Trophoblast cell (in vitro differentiated cells and primary cell): ENCODE data around the gene JAZF1.

Experiments used
- DNase-seq, 2 donors: peaks; one replicate each; pipeline ENCODE4 v3.0.0-alpha.2; 2016
- H2AFZ ChIP-seq: 2 replicates; pipeline ENCODE4 v1.6.1; 2013; ENCODE audit warnings: low read length, moderate library complexity, mild to moderate bottlenecking; ENCODE audit not compliant: insufficient read depth, poor library complexity
- H2AK5ac ChIP-seq: 2 replicates; pipeline ENCODE4 v1.6.1; 2013; ENCODE audit warnings: mild to moderate bottlenecking, low read length
- H2BK120ac ChIP-seq: 2 replicates; pipeline ENCODE4 v1.6.1; 2013; ENCODE audit warnings: low read length, mild to moderate bottlenecking, moderate library complexity; ENCODE audit not compliant: insufficient read depth, poor library complexity
- H2BK12ac ChIP-seq: 2 replicates; pipeline ENCODE4 v1.6.1; 2013; ENCODE audit warnings: mild to moderate bottlenecking, low read length, moderate library complexity
- H2BK5ac ChIP-seq: 2 replicates; pipeline ENCODE4 v1.6.1; 2013; ENCODE audit warnings: low read length, low read depth, moderate library complexity, mild to moderate bottlenecking; ENCODE audit not compliant: poor library complexity
- H3K14ac ChIP-seq: 2 replicates; pipeline ENCODE4 v1.6.1; 2013; ENCODE audit warnings: mild to moderate bottlenecking, low read length
- H3K18ac ChIP-seq: 2 replicates; pipeline ENCODE4 v1.6.1; 2013; ENCODE audit warnings: mild to moderate bottlenecking, low read length
- H3K23ac ChIP-seq: 2 replicates; pipeline ENCODE4 v1.6.1; 2013; ENCODE audit warnings: low read length
- H3K27ac ChIP-seq: 2 replicates; pipeline ENCODE4 v1.5.1; 2013; ENCODE audit warnings: low read depth, mild to moderate bottlenecking, inconsistent platforms, low read length, moderate library complexity
- H3K27me3 ChIP-seq: 2 replicates; pipeline ENCODE4 v1.6.1; 2013; ENCODE audit warnings: inconsistent platforms, mild to moderate bottlenecking, low read length, moderate library complexity; ENCODE audit not compliant: insufficient read depth
- H3K36me3 ChIP-seq, 2 experiments: 1 replicate in 1 of 2; 2 replicates in 1 of 2; pipeline ENCODE4 v1.6.1; 2013; ENCODE audit warnings: low read length in 2 of 2, mild to moderate bottlenecking in 2 of 2, moderate library complexity in 1 of 2; ENCODE audit not compliant: insufficient read depth in 2 of 2, control insufficient read depth in 1 of 2
- H3K4ac ChIP-seq: 2 replicates; pipeline ENCODE4 v1.6.1; 2013; ENCODE audit warnings: low read depth, mild to moderate bottlenecking, low read length, moderate library complexity
- H3K4me1 ChIP-seq, 2 experiments: 1 replicate in 1 of 2; 2 replicates in 1 of 2; pipeline ENCODE4 v1.6.1; 2013; ENCODE audit warnings: low read length in 2 of 2, mild to moderate bottlenecking in 2 of 2, moderate library complexity in 1 of 2; ENCODE audit not compliant: insufficient read depth in 2 of 2, control insufficient read depth in 1 of 2
- H3K4me2 ChIP-seq: 2 replicates; pipeline ENCODE4 v1.6.1; 2013; ENCODE audit warnings: inconsistent platforms, mild to moderate bottlenecking, low read length, moderate library complexity
- H3K4me3 ChIP-seq: 2 replicates; pipeline ENCODE4 v1.5.1; 2013; ENCODE audit warnings: mild to moderate bottlenecking, low read depth, low read length, inconsistent platforms
- H3K79me1 ChIP-seq: one replicate; pipeline ENCODE4 v1.6.1; 2013; ENCODE audit warnings: low read length
- H3K79me2 ChIP-seq: 2 replicates; pipeline ENCODE4 v1.6.1; 2013; ENCODE audit warnings: low read length, mild to moderate bottlenecking; ENCODE audit not compliant: control insufficient read depth, insufficient read depth, poor library complexity
- H3K9ac ChIP-seq: 2 replicates; pipeline ENCODE4 v1.6.1; 2013; ENCODE audit warnings: mild to moderate bottlenecking, low read length
- H3K9me3 ChIP-seq: 2 replicates; pipeline ENCODE4 v1.6.1; 2013; ENCODE audit warnings: low read depth, mild to moderate bottlenecking, control low read depth, inconsistent platforms, low read length; ENCODE audit not compliant: insufficient read depth
- H4K12ac ChIP-seq: 2 replicates; pipeline ENCODE4 v1.6.1; 2013; ENCODE audit warnings: low read depth, mild to moderate bottlenecking, low read length, moderate library complexity
- H4K8ac ChIP-seq: 2 replicates; pipeline ENCODE4 v1.6.1; 2013; ENCODE audit warnings: low read depth, mild to moderate bottlenecking, low read length, moderate library complexity
- H4K91ac ChIP-seq: one replicate; pipeline ENCODE4 v1.6.1; 2013; ENCODE audit warnings: low read depth, mild to moderate bottlenecking, low read length, moderate library complexity
- WGBS: extraction: QIAGEN DNeasy Blood & Tissue Kit; methylation state at CpG from one replicate; pipeline ENCODE4 v1.1.7; 2013; ENCODE audit warnings: missing lambda C conversion rate; ENCODE audit not compliant: insufficient read length, insufficient coverage; ENCODE audit errors: extremely low coverage; 5-methylcytosine and 5-hydroxymethylcytosine counted together

JAZF1 gene

DNA sequence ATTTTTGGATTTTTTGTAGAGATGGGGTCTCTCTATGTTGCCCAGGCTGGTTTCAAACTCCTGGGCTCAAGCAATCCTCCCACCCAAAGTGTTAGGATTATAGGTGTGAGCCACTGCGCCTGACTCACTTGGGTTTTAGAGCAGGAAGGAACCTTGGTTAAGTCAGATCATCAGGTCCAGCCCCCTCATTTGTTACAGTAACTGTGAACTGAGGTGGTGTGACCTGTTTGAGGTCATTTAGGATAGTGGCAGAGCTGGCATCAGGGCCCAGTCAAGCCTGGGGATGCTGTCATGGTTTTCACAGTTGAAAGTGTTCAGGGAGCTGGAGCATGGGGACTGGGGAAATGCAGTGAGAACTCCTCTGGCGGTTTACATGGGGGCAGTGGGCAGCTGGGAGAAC is 281.0 kb downstream of the JAZF1 start:
- no peak overlapping the region for H3K27ac ChIP-seq
- DNase-seq: no peak
- H3K4me2 ChIP-seq: no peak overlapping the region
- H3K36me3 ChIP-seq: no peaks in the 10 kb centered on the region
- peaks cover 0 to 3% of the 10 kb centered on the region in 2 experiments for H3K4me1 ChIP-seq
- H3K27me3 ChIP-seq: no peaks in the 10 kb centered on the region
- no peak overlapping the region for H2BK12ac ChIP-seq
- no peak overlapping the region for H4K91ac ChIP-seq
- H2AFZ ChIP-seq: no peak overlapping the region
- H3K4me3 ChIP-seq: no peak overlapping the region
- H3K14ac ChIP-seq: no peak overlapping the region
- H3K23ac ChIP-seq: no peak overlapping the region
- H3K79me2 ChIP-seq: no peaks in the 10 kb centered on the region
- H2BK120ac ChIP-seq: no peak overlapping the region
- no peaks in the 10 kb centered on the region for H3K79me1 ChIP-seq
- H2BK5ac ChIP-seq: no peak overlapping the region
- no peak overlapping the region for H3K4ac ChIP-seq
- H2AK5ac ChIP-seq: no peak overlapping the region
- H3K18ac ChIP-seq: no peak overlapping the region
- H3K9me3 ChIP-seq: no peaks in the 10 kb centered on the region
- no peak overlapping the region for H4K8ac ChIP-seq
- no peak overlapping the region for H3K9ac ChIP-seq
- WGBS: no CpG with 5 or more reads among the region's 2 CpGs
- no peak overlapping the region for H4K12ac ChIP-seq

- Histone ChIP-seq H3K4me2 (no peak overlapping the region), H3K27ac (no peak overlapping the region), H3K36me3 (no peaks in the 10 kb centered on the region), H2AK5ac (no peak overlapping the region), H3K4me1 (peaks cover 0 to 3% of the 10 kb centered on the region in 2 experiments), H3K27me3 (no peaks in the 10 kb centered on the region), H2BK12ac (no peak overlapping the region), H4K8ac (no peak overlapping the region), H3K14ac (no peak overlapping the region), H3K4me3 (no peak overlapping the region), H2AFZ (no peak overlapping the region), H3K9ac (no peak overlapping the region), H3K18ac (no peak overlapping the region), H4K91ac (no peak overlapping the region), H3K4ac (no peak overlapping the region), H3K23ac (no peak overlapping the region), H3K9me3 (no peaks in the 10 kb centered on the region), H4K12ac (no peak overlapping the region), H3K79me2 (no peaks in the 10 kb centered on the region), H2BK5ac (no peak overlapping the region), H3K79me1 (no peaks in the 10 kb centered on the region), H2BK120ac (no peak overlapping the region)
- no CpG with 5 or more reads among the region's 10 CpGs for WGBS
- peak in 1 of 2 donors; percentile 69 for DNase-seq
Measured at GRCh38 chr7:27897441-27897847, 283.2 kb downstream of the JAZF1 start.

DNA sequence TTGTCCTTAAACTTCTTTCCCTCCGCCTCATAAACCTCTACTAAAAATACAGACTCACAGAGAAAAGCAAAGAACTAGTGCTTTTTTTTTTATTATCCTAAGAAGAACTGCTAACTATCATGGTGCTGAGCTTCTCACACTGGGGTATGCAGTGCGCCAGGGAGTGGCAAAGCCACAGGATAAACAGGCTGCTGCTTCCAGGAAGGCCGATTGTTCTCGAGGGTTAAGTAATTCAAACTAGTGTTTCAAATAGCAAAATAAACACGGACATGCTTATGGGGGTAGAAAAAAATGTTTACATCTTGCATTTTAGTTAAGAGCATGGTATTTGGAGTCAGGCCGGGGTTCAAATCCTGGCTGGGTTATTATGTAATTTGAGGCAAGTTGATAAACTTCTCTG is 283.6 kb downstream of the JAZF1 start:
- H3K23ac ChIP-seq: no peak overlapping the region
- no peak overlapping the region for H3K4ac ChIP-seq
- H4K8ac ChIP-seq: no peak overlapping the region
- no peaks in the 10 kb centered on the region for H3K79me2 ChIP-seq
- H2BK120ac ChIP-seq: no peak overlapping the region
- H4K91ac ChIP-seq: no peak overlapping the region
- H3K9me3 ChIP-seq: no peaks in the 10 kb centered on the region
- H3K36me3 ChIP-seq: no peaks in the 10 kb centered on the region
- H3K18ac ChIP-seq: no peak overlapping the region
- no peak overlapping the region for H2AK5ac ChIP-seq
- no CpG with 5 or more reads among the region's 6 CpGs for WGBS
- H2AFZ ChIP-seq: no peak overlapping the region
- H3K14ac ChIP-seq: no peak overlapping the region
- no peak overlapping the region for H3K27ac ChIP-seq
- peak in 1 of 2 donors; percentile 41 for DNase-seq
- H3K4me2 ChIP-seq: no peak overlapping the region
- H3K9ac ChIP-seq: no peak overlapping the region
- no peak overlapping the region for H2BK12ac ChIP-seq
- no peaks in the 10 kb centered on the region for H3K27me3 ChIP-seq
- H3K79me1 ChIP-seq: no peaks in the 10 kb centered on the region
- no peak overlapping the region for H4K12ac ChIP-seq
- no peak overlapping the region for H3K4me3 ChIP-seq
- H3K4me1 ChIP-seq: peaks cover 0 to 3% of the 10 kb centered on the region in 2 experiments
- H2BK5ac ChIP-seq: no peak overlapping the region

DNA sequence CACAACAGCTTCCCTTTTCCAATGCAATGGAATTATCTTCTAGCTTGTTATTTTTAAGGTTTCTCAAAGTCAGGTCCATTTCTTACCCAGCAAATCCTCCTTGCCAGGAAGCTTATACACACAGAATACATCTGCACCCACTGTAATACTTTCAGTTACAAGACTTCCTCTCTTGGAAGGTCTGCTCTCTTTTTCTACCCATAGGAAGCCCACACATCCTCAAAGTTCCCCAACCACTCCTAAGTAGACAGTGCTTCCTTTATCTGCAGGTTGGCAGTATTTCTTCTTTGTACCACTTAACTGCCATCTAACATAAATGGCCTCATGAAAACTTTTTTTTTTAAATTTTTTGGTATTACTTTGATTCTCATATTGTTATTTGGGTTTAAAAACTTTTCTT is 285.0 kb downstream of the JAZF1 start:
- no peak overlapping the region for H3K14ac ChIP-seq

More for the DNA sequence above, 285.0 kb downstream of the JAZF1 start:
- Histone ChIP-seq H2AK5ac (no peak overlapping the region), H3K4ac (no peak overlapping the region), H3K79me1 (no peaks in the 10 kb centered on the region), H3K27ac (no peak overlapping the region), H2BK120ac (no peak overlapping the region), H3K79me2 (no peaks in the 10 kb centered on the region), H4K12ac (no peak overlapping the region), H3K4me3 (no peak overlapping the region), H2BK5ac (no peak overlapping the region), H4K8ac (no peak overlapping the region), H2BK12ac (no peak overlapping the region), H2AFZ (no peak overlapping the region), H3K4me1 (peaks cover 0 to 3% of the 10 kb centered on the region in 2 experiments), H3K4me2 (no peak overlapping the region), H4K91ac (no peak overlapping the region), H3K23ac (no peak overlapping the region), H3K9ac (no peak overlapping the region), H3K36me3 (no peaks in the 10 kb centered on the region), H3K9me3 (no peaks in the 10 kb centered on the region), H3K27me3 (no peaks in the 10 kb centered on the region), H3K18ac (no peak overlapping the region)
- DNase-seq: no peak
